Hematopoietic multipotent progenitor cell treated with erythropoietin and hydrocortisone succinate and interleukin-3 and kit ligand, for 4 days (in vitro differentiated cells): ENCODE results near the gene MT1B.
A peak's percentile ranks its signal among the peaks of the same experiment; 100 is the strongest.
"Not testable (repeated sequence)": the region's sequence is repeated elsewhere in the genome, so short reads cannot be mapped to it uniquely, and the experiment has no call there.

ENCODE experiments used
- DNase-seq: peaks from one replicate; pipeline ENCODE4 v3.0.0-alpha.2; 2015

MT1B gene

DNA sequence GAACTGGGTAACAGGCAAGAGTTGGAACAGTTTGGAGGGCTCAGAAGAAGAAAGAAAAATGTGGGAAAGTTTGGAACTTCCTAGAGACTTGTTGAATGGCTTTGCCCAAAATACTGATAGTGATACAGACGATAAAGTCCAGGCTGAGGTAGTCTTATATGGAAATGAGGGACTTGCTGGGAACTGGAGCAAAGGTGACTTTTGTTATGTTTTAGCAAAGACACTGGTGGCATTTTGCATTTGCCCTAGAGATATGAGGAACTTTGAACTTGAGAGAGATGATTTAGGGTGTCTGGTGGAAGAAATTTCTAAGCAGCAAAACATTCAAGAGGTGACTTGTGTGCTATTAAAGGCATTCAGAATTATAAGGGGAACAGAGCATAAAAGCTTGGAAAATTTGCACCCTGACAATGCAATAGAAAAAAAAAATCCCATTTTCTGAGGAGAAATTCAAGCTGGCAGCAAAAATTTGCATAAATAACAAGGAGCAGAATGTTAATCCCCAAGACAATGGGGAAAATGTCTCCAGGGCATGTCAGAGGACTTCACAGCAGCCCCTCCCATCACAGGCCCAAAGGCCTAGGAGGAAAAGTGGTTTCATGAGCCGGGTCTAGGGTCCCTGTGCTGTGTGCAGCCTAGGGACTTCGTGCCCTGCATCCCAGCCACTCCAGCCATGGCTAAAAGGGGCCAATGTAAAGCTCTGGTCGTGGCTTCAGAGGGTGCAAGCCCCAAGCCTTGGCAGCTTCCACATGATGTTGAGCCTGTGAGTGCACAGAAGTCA, 29.8 kb upstream of the MT1B start:
- not testable (repeated sequence) for DNase-seq

DNA sequence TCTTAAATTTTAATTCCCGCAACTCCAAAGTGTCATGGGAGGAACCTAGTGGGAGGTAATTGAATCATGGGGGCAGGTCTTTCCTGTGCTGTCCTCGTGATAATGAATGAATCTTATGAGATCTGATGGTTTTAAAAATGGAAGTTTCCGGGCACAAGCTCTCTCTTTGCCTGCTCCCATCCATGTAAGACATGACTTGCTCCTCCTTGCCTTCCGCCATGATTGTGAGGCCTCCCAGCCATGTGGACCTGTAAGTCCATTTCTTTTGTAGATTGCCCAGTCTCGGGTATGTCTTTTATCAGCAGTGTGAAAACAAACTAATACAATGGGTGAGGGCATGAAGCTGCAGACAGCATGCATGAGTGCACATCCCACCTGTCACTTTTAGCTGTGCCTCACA, 28.5 kb upstream of the MT1B start:
- DNase-seq, result not testable (repeated sequence)

GRCh38 chr16:56623637-56624036, 28.0 kb upstream of the MT1B start:
- DNase-seq, result no peak

- DNase-seq, result peak; percentile 83
These were observed 26.3 kb upstream of the MT1B start, which contains the start of gene MT1E for GRCh38 chr16:56625140-56625942. TSS of gene MT1E (plus strand) at chr16:56625781. CDS start at chr16:56625852, 71 bp downstream.

GRCh38 chr16:56625943-56626654, 25.6 kb upstream of the MT1B start:
- no peak for DNase-seq

GRCh38 chr16:56626685-56627084, 25.0 kb upstream of the MT1B start:
- no peak for DNase-seq

DNA sequence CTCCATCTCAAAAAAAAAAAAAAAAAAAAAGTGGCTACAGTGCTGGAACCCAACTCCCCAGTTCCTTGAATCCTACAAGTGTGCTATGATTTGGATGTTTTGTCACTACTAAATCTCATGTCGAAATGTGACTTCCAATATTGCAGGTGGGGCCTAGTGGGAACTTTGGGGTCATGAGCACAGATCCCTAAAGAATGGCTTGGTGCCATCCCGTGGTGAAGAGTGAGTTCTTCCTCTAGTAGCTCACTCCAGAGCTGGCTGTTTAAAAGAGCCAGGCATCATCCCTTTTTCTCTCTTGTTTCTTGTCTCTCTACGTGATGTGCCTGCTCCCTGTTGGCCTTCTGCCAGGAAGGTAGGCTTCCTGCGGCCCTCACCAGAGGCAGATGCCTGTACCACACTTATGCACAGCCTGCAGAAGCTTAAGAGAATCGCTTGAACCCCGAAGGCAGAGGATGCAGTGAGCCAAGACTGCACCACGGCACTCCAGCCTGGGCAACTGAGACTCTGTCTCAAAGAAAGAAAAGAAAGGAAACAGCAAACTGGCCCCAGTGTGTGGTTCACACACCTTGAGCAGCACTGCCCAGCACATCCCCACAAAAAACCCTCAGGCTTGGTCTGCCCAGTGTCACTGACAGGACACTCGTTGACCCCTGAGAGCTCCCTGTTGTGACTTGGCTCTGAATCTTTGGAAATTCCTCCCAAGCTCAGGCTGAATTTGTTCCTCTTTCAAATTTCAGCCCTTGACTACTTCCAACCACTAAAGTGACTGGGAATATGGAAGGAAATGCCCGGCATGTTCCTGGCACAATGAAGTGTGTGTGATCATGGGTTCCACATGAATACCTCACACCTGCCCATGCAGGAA, 23.0 kb upstream of the MT1B start:
- no peak for DNase-seq

DNA sequence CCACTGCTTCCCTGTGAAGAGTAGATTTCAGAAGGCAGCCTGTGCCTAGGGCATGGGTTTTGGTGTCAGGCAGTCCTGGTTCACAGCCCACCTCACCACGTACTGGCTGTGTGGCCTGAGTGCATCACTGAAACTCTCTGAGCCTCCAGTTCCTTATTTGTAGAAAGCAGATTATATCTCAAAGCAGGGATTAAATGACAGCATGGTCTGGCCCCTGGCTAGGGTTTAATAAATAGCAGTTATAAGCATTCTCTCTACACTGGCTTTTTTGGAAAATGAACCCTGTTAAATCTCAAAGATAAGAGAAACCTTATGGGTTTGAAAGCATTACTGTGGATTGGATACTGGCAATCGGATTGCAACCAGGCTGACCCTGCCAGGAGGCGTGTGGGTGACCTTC, 22.2 kb upstream of the MT1B start:
- no peak for DNase-seq

GRCh38 chr16:56630134-56630533, 21.6 kb upstream of the MT1B start:
- DNase-seq, result no peak

DNA sequence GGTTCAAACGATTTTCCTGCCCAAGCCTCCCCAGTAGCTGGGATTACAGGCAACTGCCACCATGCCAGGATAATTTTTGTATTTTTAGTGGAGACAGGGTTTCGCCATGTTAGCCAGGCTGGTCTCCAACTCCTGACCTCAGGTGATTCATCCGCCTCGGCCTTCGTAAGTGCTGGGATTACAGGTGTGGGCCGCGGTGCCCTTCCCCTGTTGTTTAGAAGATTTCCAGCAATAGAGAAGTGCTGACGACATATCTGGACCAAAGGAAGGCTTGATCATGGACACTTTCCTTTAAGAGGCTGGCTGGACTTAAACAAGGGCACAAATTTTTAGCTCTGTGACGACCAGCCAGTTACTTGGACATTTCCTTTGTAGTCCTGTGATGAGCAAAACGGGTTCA, 20.5 kb upstream of the MT1B start:
- no peak for DNase-seq

- no peak for DNase-seq
These were observed 19.9 kb upstream of the MT1B start for GRCh38 chr16:56631832-56632155.

- DNase-seq, result peak; percentile 45
These were observed 19.4 kb upstream of the MT1B start, which contains the start of gene MT1M for GRCh38 chr16:56632156-56632847. TSS of gene MT1M (plus strand) at chr16:56632659. CDS start at chr16:56632732, 73 bp downstream.

- DNase-seq, result no peak
These were observed 18.8 kb upstream of the MT1B start for GRCh38 chr16:56632848-56633365.

DNA sequence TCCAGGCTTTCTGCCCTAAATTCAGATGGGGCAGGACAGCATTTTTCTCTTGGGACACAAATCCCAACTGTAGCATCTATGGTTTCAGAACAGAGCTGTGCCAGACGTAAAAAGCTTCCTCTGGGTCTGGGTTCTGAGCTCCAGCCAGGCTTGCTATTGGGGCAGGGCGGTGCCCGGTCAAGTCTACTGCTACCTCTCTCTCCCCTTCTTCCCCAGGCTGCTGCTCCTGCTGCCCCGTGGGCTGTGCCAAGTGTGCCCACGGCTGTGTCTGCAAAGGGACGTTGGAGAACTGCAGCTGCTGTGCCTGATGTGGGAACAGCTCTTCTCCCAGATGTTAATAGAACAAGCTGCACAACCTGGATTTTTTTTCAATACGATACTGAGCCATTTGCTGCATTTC, 18.2 kb upstream of the MT1B start:
- no peak for DNase-seq

- DNase-seq, result no peak
These were observed 16.8 kb upstream of the MT1B start for GRCh38 chr16:56634715-56635440.

GRCh38 chr16:56635441-56635967, 16.2 kb upstream of the MT1B start:
- DNase-seq, result peak; percentile 27

DNA sequence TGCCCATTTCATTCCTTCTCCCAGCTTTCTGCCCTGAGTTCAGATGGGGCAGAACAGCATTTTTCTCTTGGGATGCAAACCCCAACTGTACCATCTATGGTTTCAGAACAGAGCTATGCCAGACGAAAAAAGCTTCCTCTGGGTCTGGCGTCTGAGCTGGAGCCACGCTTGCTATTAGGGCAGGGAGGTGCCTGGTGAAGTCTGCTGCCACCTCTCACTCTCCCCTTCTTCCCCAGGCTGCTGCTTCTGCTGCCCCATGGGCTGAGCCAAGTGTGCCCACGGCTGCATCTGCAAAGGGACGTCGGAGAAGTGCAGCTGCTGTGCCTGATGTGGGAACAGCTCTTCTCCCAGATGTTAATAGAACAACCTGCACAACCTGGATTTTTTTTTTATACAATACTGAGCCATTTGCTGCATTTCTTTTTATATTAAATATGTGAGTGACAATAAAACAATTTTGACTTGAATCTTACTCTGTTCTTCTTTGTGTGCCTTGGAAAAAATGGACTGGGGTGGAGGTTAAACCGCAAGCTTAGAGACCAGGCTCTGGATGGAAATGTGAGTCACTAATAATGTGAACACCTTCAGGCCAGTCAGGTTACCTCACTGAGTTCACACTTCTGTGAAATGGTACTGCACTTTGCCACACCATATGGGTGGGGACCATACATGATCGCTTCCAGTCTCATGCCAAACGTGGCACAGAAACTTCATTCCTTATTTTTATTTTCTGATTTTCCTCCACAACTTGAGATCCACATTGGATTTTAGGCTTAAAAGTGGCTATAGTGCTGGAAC, 14.9 kb upstream of the MT1B start:
- DNase-seq, result no peak

DNA sequence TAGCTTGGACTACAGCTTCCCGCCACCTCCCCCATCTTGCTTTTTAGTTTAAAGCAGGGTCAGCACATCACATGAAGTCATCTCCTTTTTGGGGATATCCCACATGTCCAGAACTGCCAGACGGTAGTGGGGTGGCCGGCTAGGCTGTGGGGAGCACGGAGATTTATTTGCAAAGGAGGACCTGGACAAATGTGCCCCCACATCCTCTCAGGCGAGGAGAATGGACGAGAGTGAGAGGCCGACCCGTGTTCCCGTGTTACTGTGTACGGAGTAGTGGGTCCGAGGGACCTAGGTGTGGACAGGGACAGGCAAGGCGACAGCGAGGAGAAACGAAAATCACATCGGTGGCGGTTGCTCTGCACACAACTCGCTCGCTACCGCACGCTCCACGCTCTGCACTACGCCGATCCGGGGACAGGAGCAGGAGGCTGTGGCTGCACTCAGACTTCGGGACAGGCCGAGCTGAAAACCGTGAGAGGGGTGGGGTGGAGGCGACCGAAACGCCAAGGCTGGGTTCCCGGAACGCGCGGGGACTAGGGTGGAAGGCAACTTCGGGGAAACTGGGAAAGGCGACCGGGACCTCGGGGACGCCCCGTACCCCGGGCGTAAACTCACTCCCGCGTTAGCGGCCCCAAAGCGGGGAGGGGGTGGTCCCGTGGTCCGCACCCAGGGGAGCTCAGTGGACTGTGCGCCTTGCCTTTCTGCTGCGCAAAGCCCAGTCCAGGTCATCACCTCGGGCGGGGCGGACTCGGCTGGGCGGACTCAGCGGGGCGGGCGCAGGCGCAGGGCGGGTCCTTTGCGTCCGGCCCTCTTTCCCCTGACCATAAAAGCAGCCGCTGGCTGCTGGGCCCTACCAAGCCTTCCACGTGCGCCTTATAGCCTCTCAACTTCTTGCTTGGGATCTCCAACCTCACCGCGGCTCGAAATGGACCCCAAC, 13.6 kb upstream of the MT1B start, which contains the start of gene MT1A:
Gene MT1A (plus strand): TSS at position 853 of the 937 bp plus-strand sequence. CDS start 73 bp downstream, at position 926.
- peak; percentile 20 for DNase-seq
